GM12891 (cell line): ENCODE results near the gene GRM8.
A peak's percentile ranks its signal among the peaks of the same experiment; 100 is the strongest.

Experiments
- POLR2A ChIP-seq: IDR thresholded peaks from 2 replicates; pipeline ENCODE4 v1.6.1; 2011; ENCODE audit warnings: low read depth, low read length, control low read depth
- SPI1 ChIP-seq: IDR thresholded peaks from 2 replicates; pipeline ENCODE4 v1.6.1; 2011; ENCODE audit warnings: low read depth, low read length, control low read depth

GRCh38 chr7:126569402-126569801, 683.3 kb downstream of the GRM8 start:
- TF ChIP-seq SPI1 (peak; percentile 22; the same call in 1 of the 2 replicates), POLR2A (no peak)
